ENCODE measurements around the gene ABLIM3.

ABLIM3 gene

GRCh38 chr5:149217803-149218155, 76.5 kb downstream of the ABLIM3 start:
- no peak for TF ChIP-seq CTCF (IDR thresholded peaks at IDR 0.05)

- no peak for TF ChIP-seq CTCF (IDR thresholded peaks at IDR 0.05)
These were observed 78.3 kb downstream of the ABLIM3 start for GRCh38 chr5:149219584-149219983.

GRCh38 chr5:149220750-149221149, 79.5 kb downstream of the ABLIM3 start:
- no peak for TF ChIP-seq CTCF (IDR thresholded peaks at IDR 0.05)

GRCh38 chr5:149221326-149221725, 80.0 kb downstream of the ABLIM3 start:
- no peak for TF ChIP-seq CTCF (IDR thresholded peaks at IDR 0.05)

GRCh38 chr5:149221731-149222342, 80.5 kb downstream of the ABLIM3 start:
- TF ChIP-seq CTCF (IDR thresholded peaks at IDR 0.05), result no peak

- no peak for TF ChIP-seq CTCF (IDR thresholded peaks at IDR 0.05)
These were observed 82.0 kb downstream of the ABLIM3 start for GRCh38 chr5:149223081-149223848.

- no peak for TF ChIP-seq CTCF (IDR thresholded peaks at IDR 0.05)
These were observed 83.0 kb downstream of the ABLIM3 start for GRCh38 chr5:149224282-149224681.

Measured in LNCAP (cell line).